K562 (cell line): ENCODE results near the gene PHTF2. TPM values are rescaled to one million over a fixed set of nuclear protein-coding genes. Genes with fewer than 3 reads are reported as not detected.

Source experiments
- CEBPB ChIP-seq: fragments of 450-650 bp; IDR thresholded peaks from 2 replicates; pipeline ENCODE4 v1.6.1; 2016; ENCODE audit warnings: missing genetic modification characterization, missing compliant biosample characterization
- ELK1 ChIP-seq: sonication (generic); formaldehyde crosslinking; IDR thresholded peaks from 2 replicates; pipeline ENCODE4 v1.8.1; 2022; ENCODE audit warnings: missing genetic modification reagents
- ILK ChIP-seq: fragments of 450-650 bp; IDR thresholded peaks from 2 replicates; pipeline ENCODE4 v1.6.1; 2016; ENCODE audit warnings: missing genetic modification characterization, low read depth, mild to moderate bottlenecking, missing compliant biosample characterization, moderate library complexity, borderline replicate concordance
- MEF2A ChIP-seq: IDR thresholded peaks from 2 replicates; pipeline ENCODE4 v1.6.1; 2011; ENCODE audit warnings: low read depth, mild to moderate bottlenecking, low read length, moderate library complexity; ENCODE audit not compliant: control insufficient read depth
- NBN ChIP-seq: fragments of 450-650 bp; IDR thresholded peaks from 2 replicates; pipeline ENCODE4 v1.6.1; 2016; ENCODE audit warnings: low read depth, mild to moderate bottlenecking
- NR2C1 ChIP-seq, 2 experiments: fragments of 450-650 bp; IDR thresholded peaks; 2 replicates each; pipeline ENCODE4 v1.6.1; 2017; ENCODE audit warnings: mild to moderate bottlenecking in 2 of 2, antibody characterized with exemption in 1 of 2, inconsistent platforms in 1 of 2, missing compliant biosample characterization in 1 of 2, missing genetic modification characterization in 1 of 2
- PHTF2 ChIP-seq: fragments of 250-450 bp; sonication (Bioruptor Pico); IDR thresholded peaks from 2 replicates; pipeline ENCODE4 v1.5.0; 2021; ENCODE audit warnings: mild to moderate bottlenecking
- RBM22 ChIP-seq: fragments of 200-400 bp; formaldehyde crosslinking; IDR thresholded peaks from 2 replicates; pipeline ENCODE4 v1.6.1; 2018; ENCODE audit warnings: low read length, low read depth; ENCODE audit not compliant: poor library complexity, severe bottlenecking
- SNRNP70 ChIP-seq: fragments of 200-400 bp; formaldehyde crosslinking; optimal IDR thresholded peaks from 2 replicates; pipeline ENCODE3; 2017; ENCODE audit warnings: low read depth, low read length
- THRAP3 ChIP-seq: fragments of 450-650 bp; IDR thresholded peaks from 2 replicates; pipeline ENCODE4 v1.6.1; 2016; ENCODE audit warnings: mild to moderate bottlenecking, inconsistent platforms, borderline replicate concordance
- THRB ChIP-seq: fragments of 450-650 bp; formaldehyde crosslinking; conservative IDR thresholded peaks from 2 replicates; pipeline ENCODE4 v1.4.0; 2022; ENCODE audit warnings: mild to moderate bottlenecking, missing genetic modification characterization
- ZNF121 ChIP-seq: sonication (generic); formaldehyde crosslinking; conservative IDR thresholded peaks from 2 replicates; pipeline ENCODE4 v1.8.0; 2022; ENCODE audit warnings: missing genetic modification reagents
- ZNF408 ChIP-seq: fragments of 250-450 bp; sonication (Bioruptor Pico); IDR thresholded peaks from 2 replicates; pipeline ENCODE4 v1.4.0; 2020; ENCODE audit warnings: low read depth, mild to moderate bottlenecking, moderate library complexity
- ZNF512 ChIP-seq: IDR thresholded peaks from 2 replicates; pipeline ENCODE4 v1.6.1; 2016; ENCODE audit warnings: missing genetic modification characterization, missing compliant biosample characterization
- polyA plus RNA-seq, 8 experiments: library from polyadenylated mRNA; depleted of rRNA in 4 of 8; stranded (reverse) in 5 of 8; unstranded in 3 of 8; fragments of >200 nt; fragmentation: Nextera tagmentation in 2 of 8; fragmentation: Illumina TruSeq in 1 of 8; extraction: Ambion mirVana in 2 of 8; extraction: Trizol in 1 of 8; gene quantifications; 2 replicates each; pipeline versions ENCODE4 v1.2.1 to v1.2.3, GENCODE V29; 2011 to 2014; ENCODE audit warnings: inconsistent platforms in 1 of 8, missing spikeins in 1 of 8
- total RNA-seq, 7 experiments: library from RNA; depleted of rRNA in 6 of 7; stranded (reverse); fragments of >200 nt in 6 of 7; fragmentation: Illumina TruSeq in 2 of 7; extraction: Trizol in 2 of 7; gene quantifications; 2 replicates each; pipeline versions ENCODE4 v1.2.1 to v1.2.3, GENCODE V29; 2011 to 2021; ENCODE audit warnings: low replicate concordance in 1 of 7
- TF ChIP-seq, protein P1 (sequence below): sonication (generic); formaldehyde crosslinking; IDR thresholded peaks from 2 replicates; pipeline ENCODE4 v1.8.0; 2022; ENCODE audit warnings: mild to moderate bottlenecking, missing genetic modification reagents
- TF ChIP-seq, protein P2 (sequence below): fragments of 250-450 bp; sonication (Bioruptor Pico); IDR thresholded peaks from 2 replicates; pipeline ENCODE4 v1.9.0; 2021; ENCODE audit warnings: mild to moderate bottlenecking, inconsistent platforms
- TF ChIP-seq, protein P3 (sequence below): sonication (generic); formaldehyde crosslinking; IDR thresholded peaks from 2 replicates; pipeline ENCODE4 v1.8.0; 2022; ENCODE audit warnings: mild to moderate bottlenecking, missing genetic modification reagents
- TF ChIP-seq, protein P4 (sequence below): sonication (generic); formaldehyde crosslinking; IDR thresholded peaks from 2 replicates; pipeline ENCODE4 v1.9.0; 2022; ENCODE audit warnings: mild to moderate bottlenecking, missing genetic modification reagents

PHTF2 gene
- total and polyA plus RNA-seq, 9 of the 15 experiments (the other 6 are each of a cell fraction or from before 2014, with no cell fraction given): 17.9 to 43.6 (median 25.4) TPM

DNA sequence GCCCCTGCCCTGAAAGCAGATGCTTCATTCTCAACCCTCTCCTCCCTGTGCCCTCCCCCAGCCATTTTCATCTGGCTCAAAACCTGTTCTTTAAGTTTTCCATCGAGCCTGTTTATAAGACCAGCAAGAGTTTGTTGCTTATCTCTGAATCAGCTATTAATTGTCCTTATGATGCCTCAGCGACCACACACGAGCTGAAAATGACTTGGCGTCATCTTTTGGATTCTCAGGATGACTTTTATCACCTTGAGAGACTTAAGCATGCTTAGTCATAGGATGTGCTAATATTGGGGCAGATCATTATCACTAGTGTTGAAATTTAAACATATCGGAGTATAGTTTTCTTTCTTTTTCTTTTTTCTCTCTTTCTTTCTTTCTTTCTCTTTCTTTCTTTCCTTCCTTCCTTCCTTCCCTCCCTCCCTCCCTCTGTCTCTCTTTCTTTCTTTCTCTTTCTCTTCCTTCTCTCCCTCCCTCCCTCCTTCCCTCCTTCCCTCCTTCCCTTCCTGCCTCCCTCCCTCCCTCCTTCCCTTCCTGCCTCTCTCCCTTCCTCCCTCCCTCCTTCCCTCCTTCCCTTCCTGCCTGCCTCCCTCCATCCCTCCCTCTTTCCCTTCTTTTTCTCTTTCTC, 184.5 kb downstream of the PHTF2 start (continued):
- TF ChIP-seq ELK1: no peak
- no peak for TF ChIP-seq ZNF408 (CRISPR knock-in tag)
- TF ChIP-seq, protein P1, sequence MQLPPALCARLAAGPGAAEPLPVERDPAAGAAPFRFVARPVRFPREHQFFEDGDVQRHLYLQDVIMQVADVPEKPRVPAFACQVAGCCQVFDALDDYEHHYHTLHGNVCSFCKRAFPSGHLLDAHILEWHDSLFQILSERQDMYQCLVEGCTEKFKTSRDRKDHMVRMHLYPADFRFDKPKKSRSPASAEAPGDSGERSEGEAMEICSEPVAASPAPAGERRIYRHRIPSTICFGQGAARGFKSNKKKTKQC (CRISPR knock-in tag): no peak
- no peak for TF ChIP-seq PHTF2 (CRISPR knock-in tag)
- TF ChIP-seq, protein P2, sequence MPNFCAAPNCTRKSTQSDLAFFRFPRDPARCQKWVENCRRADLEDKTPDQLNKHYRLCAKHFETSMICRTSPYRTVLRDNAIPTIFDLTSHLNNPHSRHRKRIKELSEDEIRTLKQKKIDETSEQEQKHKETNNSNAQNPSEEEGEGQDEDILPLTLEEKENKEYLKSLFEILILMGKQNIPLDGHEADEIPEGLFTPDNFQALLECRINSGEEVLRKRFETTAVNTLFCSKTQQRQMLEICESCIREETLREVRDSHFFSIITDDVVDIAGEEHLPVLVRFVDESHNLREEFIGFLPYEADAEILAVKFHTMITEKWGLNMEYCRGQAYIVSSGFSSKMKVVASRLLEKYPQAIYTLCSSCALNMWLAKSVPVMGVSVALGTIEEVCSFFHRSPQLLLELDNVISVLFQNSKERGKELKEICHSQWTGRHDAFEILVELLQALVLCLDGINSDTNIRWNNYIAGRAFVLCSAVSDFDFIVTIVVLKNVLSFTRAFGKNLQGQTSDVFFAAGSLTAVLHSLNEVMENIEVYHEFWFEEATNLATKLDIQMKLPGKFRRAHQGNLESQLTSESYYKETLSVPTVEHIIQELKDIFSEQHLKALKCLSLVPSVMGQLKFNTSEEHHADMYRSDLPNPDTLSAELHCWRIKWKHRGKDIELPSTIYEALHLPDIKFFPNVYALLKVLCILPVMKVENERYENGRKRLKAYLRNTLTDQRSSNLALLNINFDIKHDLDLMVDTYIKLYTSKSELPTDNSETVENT (CRISPR knock-in tag): no peak
- TF ChIP-seq MEF2A: no peak
- TF ChIP-seq SNRNP70: no peak
- peak; percentile 53; the same call in 1 of the 2 replicates for TF ChIP-seq CEBPB
- no peak for TF ChIP-seq THRAP3
- peak; percentile 97 for TF ChIP-seq ZNF512
- TF ChIP-seq, protein P3, sequence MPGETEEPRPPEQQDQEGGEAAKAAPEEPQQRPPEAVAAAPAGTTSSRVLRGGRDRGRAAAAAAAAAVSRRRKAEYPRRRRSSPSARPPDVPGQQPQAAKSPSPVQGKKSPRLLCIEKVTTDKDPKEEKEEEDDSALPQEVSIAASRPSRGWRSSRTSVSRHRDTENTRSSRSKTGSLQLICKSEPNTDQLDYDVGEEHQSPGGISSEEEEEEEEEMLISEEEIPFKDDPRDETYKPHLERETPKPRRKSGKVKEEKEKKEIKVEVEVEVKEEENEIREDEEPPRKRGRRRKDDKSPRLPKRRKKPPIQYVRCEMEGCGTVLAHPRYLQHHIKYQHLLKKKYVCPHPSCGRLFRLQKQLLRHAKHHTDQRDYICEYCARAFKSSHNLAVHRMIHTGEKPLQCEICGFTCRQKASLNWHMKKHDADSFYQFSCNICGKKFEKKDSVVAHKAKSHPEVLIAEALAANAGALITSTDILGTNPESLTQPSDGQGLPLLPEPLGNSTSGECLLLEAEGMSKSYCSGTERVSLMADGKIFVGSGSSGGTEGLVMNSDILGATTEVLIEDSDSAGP (CRISPR knock-in tag): no peak
- TF ChIP-seq THRB: no peak
- TF ChIP-seq, protein P4, sequence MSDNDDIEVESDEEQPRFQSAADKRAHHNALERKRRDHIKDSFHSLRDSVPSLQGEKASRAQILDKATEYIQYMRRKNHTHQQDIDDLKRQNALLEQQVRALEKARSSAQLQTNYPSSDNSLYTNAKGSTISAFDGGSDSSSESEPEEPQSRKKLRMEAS (CRISPR knock-in tag): no peak
- TF ChIP-seq NR2C1 (IDR thresholded peaks at IDR 0.05): no peak
- no peak for TF ChIP-seq NR2C1 (tag; IDR thresholded peaks at IDR 0.05)
- TF ChIP-seq RBM22: no peak
- TF ChIP-seq ILK (tag): no peak
- TF ChIP-seq ZNF121 (CRISPR knock-in tag): no peak
- TF ChIP-seq NBN: no peak
